Mammary epithelial cell (primary cell): Measurements from ENCODE around the gene CLK1.

Experiments used
- CTCF ChIP-seq, 2 donors: IDR thresholded peaks in 1 of 2; conservative IDR thresholded peaks in 1 of 2; 2 replicates each; pipeline ENCODE4 v1.5.1; 2011 to 2012; ENCODE audit warnings: inconsistent platforms in 2 of 2, low read length in 2 of 2, mild to moderate bottlenecking in 2 of 2, control low read depth in 1 of 2, low read depth in 1 of 2; ENCODE audit not compliant: insufficient read depth in 1 of 2; ENCODE audit errors: extremely low read depth in 1 of 2
- EZH2 ChIP-seq: IDR thresholded peaks from 2 replicates; pipeline ENCODE4 v1.6.1; 2012; ENCODE audit warnings: low read length, inconsistent platforms, borderline replicate concordance

- no peak for TF ChIP-seq EZH2
- TF ChIP-seq CTCF (conservative IDR thresholded peaks at IDR 0.05 in 1 of 2, IDR thresholded peaks at IDR 0.05 in 1 of 2; ENCODE audit: extremely low read depth in 1 of 2, insufficient read depth in 1 of 2, low read depth in 1 of 2, low read length in 2 of 2): no peak
Measured at GRCh38 chr2:200845194-200845593, 19.3 kb downstream of the CLK1 start.
